Measurements from ENCODE around the gene GAMT.
"Not testable (repeated sequence)": the region's sequence is repeated elsewhere in the genome, so short reads cannot be mapped to it uniquely, and the experiment has no call there.

The GAMT gene

GRCh38 chr19:1401138-1401888, at the start of gene GAMT:
Gene GAMT, minus strand, starts transcription at chr19:1401542. Its CDS starts 66 bp downstream, at chr19:1401476.
- DNase-seq, result peak in 1 of 2 experiments; percentile 63

- DNase-seq, result peak; percentile 78 to 89
Observed at GRCh38 chr19:1449467-1450442, 48.4 kb upstream of the GAMT start, which contains the start of gene APC2. Gene APC2, plus strand, starts transcription at chr19:1450121. Its CDS starts 2,881 bp downstream, at chr19:1453002.

GRCh38 chr19:1447944-1448343, 46.6 kb upstream of the GAMT start:
- DNase-seq, result no peak

- no peak for DNase-seq
Observed at GRCh38 chr19:1447504-1447903, 46.2 kb upstream of the GAMT start.

- DNase-seq, result peak in 1 of 2 experiments; percentile 40
Observed at GRCh38 chr19:1446713-1447481, 45.6 kb upstream of the GAMT start.

- DNase-seq, result peak in 1 of 2 experiments; percentile 59
Observed at GRCh38 chr19:1445932-1446712, 44.8 kb upstream of the GAMT start.

- DNase-seq, result peak in 1 of 2 experiments; percentile 59
Observed at GRCh38 chr19:1445185-1445931, 44.0 kb upstream of the GAMT start.

- DNase-seq, result no peak
Observed at GRCh38 chr19:1441677-1442438, 40.5 kb upstream of the GAMT start.

GRCh38 chr19:1441022-1441426, 39.7 kb upstream of the GAMT start:
- DNase-seq, result no peak

GRCh38 chr19:1440418-1440801, 39.1 kb upstream of the GAMT start:
- no peak for DNase-seq

- not testable (repeated sequence) for DNase-seq
Observed at GRCh38 chr19:1439525-1440417, 38.4 kb upstream of the GAMT start.

- DNase-seq, result no peak
Observed at GRCh38 chr19:1438933-1439354, 37.6 kb upstream of the GAMT start.

- DNase-seq, result peak; percentile 89 to 94
Observed at GRCh38 chr19:1438035-1438932, 36.9 kb upstream of the GAMT start, which contains the start of gene RPS15. Gene RPS15, plus strand, starts transcription at chr19:1438396. Its CDS starts 30 bp downstream, at chr19:1438426.

GRCh38 chr19:1437609-1438008, 36.3 kb upstream of the GAMT start:
- DNase-seq, result no peak

- no peak for DNase-seq
Observed at GRCh38 chr19:1435378-1435989, 34.1 kb upstream of the GAMT start.

GRCh38 chr19:1434577-1435060, 33.3 kb upstream of the GAMT start:
- no peak for DNase-seq

GRCh38 chr19:1434040-1434366, 32.7 kb upstream of the GAMT start:
- no peak for DNase-seq
